Esophagus squamous epithelium (tissue), 5 donors: Measurements from ENCODE around the gene DNAH7. TPM values are rescaled to one million over a fixed set of nuclear protein-coding genes. Genes with fewer than 3 reads are reported as not detected.

Experiments
- DNase-seq: peaks from one replicate; lab custom pipeline; 2025; lab: John Stamatoyannopoulos, UW
- H3K27ac ChIP-seq, 4 donors: fragments of 200-600 bp; sonication (generic); one replicate each; pipeline ENCODE4 v1.5.1; 2016 to 2019; ENCODE audit warnings: mild to moderate bottlenecking in 1 of 4
- H3K27me3 ChIP-seq, 4 donors: fragments of 200-600 bp; sonication (generic); 1 replicate in 3 of 4; 2 replicates in 1 of 4; pipeline versions ENCODE4 v1.5.1 to v1.6.0; 2017 to 2021; ENCODE audit warnings: antibody characterized with exemption in 1 of 4
- H3K36me3 ChIP-seq, 3 donors: fragments of 200-600 bp; sonication (generic); one replicate each; pipeline ENCODE4 v1.5.1; 2016 to 2019
- H3K4me1 ChIP-seq, 3 donors: fragments of 200-600 bp; sonication (generic); one replicate each; pipeline ENCODE4 v1.5.1; 2017 to 2019
- H3K4me3 ChIP-seq, 4 donors: fragments of 200-600 bp; sonication (generic); 1 replicate in 3 of 4; 2 replicates in 1 of 4; pipeline ENCODE4 v1.5.1; 2016 to 2019; ENCODE audit warnings: mild to moderate bottlenecking in 2 of 4, moderate library complexity in 1 of 4
- H3K9me3 ChIP-seq, 3 donors: fragments of 200-600 bp; sonication (generic); one replicate each; pipeline ENCODE4 v1.5.1; 2016 to 2019
- POLR2A ChIP-seq, 4 donors: fragments of 450-650 bp; IDR thresholded peaks; one replicate each; pipeline ENCODE4 v1.6.1; 2017; ENCODE audit warnings: antibody characterized with exemption in 4 of 4, mild to moderate bottlenecking in 4 of 4, moderate library complexity in 3 of 4
- WGBS, 2 donors: methylation state at CpG; one replicate each; pipeline ENCODE4 v1.1.5; 2018; 5-methylcytosine and 5-hydroxymethylcytosine counted together
- intact Hi-C: fragments of 100-400 bp; cut with DNase I; formaldehyde crosslinking; loops from one replicate; pipeline ENCODE4 v1.15.0; 2022
- total RNA-seq, 4 donors: library from RNA; depleted of rRNA; stranded (reverse); fragments of >200 nt; gene quantifications; one replicate each; pipeline ENCODE4 v1.1.0, GENCODE V29; 2016
- TF ChIP-seq, protein P1 (sequence below), 6 experiments: fragments of 450-650 bp in 4 of 6; fragments of 200-600 bp in 2 of 6; sonication (generic) in 2 of 6; IDR thresholded peaks; one replicate each; pipeline ENCODE4 v1.5.1; 2016 to 2019; ENCODE audit warnings: antibody characterized with exemption in 6 of 6, mild to moderate bottlenecking in 4 of 6, moderate library complexity in 4 of 6
- donor health status: DM: yes; HTN: yes; CAD: no.

DNAH7 gene
- total RNA-seq, 4 donors from 2014 or later: 0.15 to 0.76 (median 0.28) TPM

DNA sequence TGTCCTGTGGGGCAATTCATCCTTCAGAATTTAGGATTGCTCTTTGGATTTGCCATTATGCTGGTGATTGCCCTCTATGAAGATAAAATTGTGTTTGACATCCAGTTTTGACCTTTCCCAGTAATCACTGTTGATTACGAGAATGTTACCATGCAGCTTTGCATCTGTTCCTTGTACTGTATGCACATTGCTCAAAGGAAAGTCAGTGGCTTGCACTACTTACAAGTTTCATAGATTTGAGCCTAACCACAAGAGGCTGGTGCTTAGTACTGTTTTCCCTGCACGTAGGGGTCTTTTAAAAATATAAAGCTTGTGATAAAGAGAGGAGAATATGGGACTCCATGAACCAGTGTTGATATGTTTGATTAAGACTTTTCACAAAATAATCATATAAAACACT is 333.7 kb downstream of the DNAH7 start:
- Histone ChIP-seq H3K27ac (no peak overlapping the region), H3K4me3 (no peak overlapping the region), H3K4me1 (peaks cover 0 to 9% (median 0%) of the 10 kb centered on the region in 3 donors), H3K27me3 (no peaks in the 10 kb centered on the region), H3K9me3 (no peaks in the 10 kb centered on the region), H3K36me3 (peaks cover 0 to 24% (median 0%) of the 10 kb centered on the region in 3 donors)
- no peak for TF ChIP-seq POLR2A (IDR thresholded peaks at IDR 0.05)
- TF ChIP-seq, protein P1, sequence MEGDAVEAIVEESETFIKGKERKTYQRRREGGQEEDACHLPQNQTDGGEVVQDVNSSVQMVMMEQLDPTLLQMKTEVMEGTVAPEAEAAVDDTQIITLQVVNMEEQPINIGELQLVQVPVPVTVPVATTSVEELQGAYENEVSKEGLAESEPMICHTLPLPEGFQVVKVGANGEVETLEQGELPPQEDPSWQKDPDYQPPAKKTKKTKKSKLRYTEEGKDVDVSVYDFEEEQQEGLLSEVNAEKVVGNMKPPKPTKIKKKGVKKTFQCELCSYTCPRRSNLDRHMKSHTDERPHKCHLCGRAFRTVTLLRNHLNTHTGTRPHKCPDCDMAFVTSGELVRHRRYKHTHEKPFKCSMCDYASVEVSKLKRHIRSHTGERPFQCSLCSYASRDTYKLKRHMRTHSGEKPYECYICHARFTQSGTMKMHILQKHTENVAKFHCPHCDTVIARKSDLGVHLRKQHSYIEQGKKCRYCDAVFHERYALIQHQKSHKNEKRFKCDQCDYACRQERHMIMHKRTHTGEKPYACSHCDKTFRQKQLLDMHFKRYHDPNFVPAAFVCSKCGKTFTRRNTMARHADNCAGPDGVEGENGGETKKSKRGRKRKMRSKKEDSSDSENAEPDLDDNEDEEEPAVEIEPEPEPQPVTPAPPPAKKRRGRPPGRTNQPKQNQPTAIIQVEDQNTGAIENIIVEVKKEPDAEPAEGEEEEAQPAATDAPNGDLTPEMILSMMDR (IDR thresholded peaks at IDR 0.05): no peak
- no peak for DNase-seq
- intact Hi-C loops: no loop called here
- 80 to 84% methylated on average over 2 of the region's 2 CpGs for WGBS, 2 donors

DNA sequence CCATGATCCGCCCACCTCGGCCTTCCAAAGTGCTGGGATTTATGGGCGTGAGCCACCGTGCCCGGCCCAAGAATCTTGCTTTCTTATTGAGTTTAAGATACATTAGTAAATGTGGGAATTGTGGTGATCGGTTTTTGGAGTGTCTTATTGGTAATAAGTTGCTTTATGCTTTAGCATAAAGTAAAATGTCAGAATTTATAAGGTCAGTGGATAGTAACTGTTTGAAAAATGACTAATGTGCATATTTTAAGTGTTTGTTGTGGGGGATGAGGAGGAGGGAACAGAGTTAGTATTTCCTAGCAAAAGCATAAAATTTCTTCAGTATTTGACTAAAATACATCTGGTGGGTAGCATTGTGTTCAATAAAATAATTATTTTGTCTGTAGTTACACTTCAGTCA is 334.2 kb downstream of the DNAH7 start:
- intact Hi-C loops: no loop called here
- 95 to 98% methylated on average over 5 to 6 of the region's 6 CpGs for WGBS, 2 donors
- H3K27ac ChIP-seq: no peak overlapping the region

DNA sequence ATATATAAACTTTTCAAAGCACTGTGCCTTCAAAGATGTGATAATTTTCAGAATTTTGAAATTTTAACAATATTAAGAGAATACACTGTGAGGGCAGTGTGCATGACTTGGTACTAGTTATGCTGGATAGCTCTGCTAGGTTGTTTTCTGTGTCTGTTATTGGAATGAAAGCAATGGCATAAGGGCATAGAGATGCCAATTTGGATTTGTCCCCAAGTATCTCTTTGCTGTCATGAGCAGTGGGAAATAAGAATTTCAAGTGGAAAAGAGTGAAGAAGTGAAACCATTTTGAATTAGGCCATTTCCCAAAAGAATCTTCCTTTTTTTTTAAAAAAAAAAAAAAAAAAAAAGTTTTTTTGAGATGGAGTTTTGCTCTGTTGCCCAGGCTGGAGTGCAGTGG is 334.8 kb downstream of the DNAH7 start:
- no peak overlapping the region for H3K4me3 ChIP-seq
- intact Hi-C loops: no loop called here
- no peaks in the 10 kb centered on the region for H3K9me3 ChIP-seq
- no peak overlapping the region for H3K27ac ChIP-seq
- TF ChIP-seq POLR2A (IDR thresholded peaks at IDR 0.05): no peak
- TF ChIP-seq, protein P1 (IDR thresholded peaks at IDR 0.05): no peak
- H3K4me1 ChIP-seq: peaks cover 0 to 9% (median 0%) of the 10 kb centered on the region in 3 donors
- H3K36me3 ChIP-seq: peaks cover 0 to 28% (median 0%) of the 10 kb centered on the region in 3 donors
- no peak for DNase-seq
- no peaks in the 10 kb centered on the region for H3K27me3 ChIP-seq

More for the DNA sequence above, 334.2 kb downstream of the DNAH7 start:
- Histone ChIP-seq H3K4me3 (no peak overlapping the region), H3K4me1 (peaks cover 0 to 9% (median 0%) of the 10 kb centered on the region in 3 donors), H3K36me3 (peaks cover 0 to 27% (median 0%) of the 10 kb centered on the region in 3 donors), H3K9me3 (no peaks in the 10 kb centered on the region), H3K27me3 (no peaks in the 10 kb centered on the region)
- no peak for TF ChIP-seq POLR2A (IDR thresholded peaks at IDR 0.05)
- TF ChIP-seq, protein P1 (IDR thresholded peaks at IDR 0.05): no peak
- DNase-seq: no peak

- DNase-seq: no peak
- TF ChIP-seq, protein P1 (IDR thresholded peaks at IDR 0.05): no peak
- TF ChIP-seq POLR2A (IDR thresholded peaks at IDR 0.05): no peak
- 71 to 88% methylated on average over 1 of the region's 1 CpG for WGBS, 2 donors
Measured at GRCh38 chr2:195732574-195732973, 336.1 kb downstream of the DNAH7 start.

GRCh38 chr2:195730912-195731311 is 337.7 kb downstream of the DNAH7 start:
- Histone ChIP-seq H3K27ac (no peak overlapping the region), H3K36me3 (peaks cover 0 to 28% (median 0%) of the 10 kb centered on the region in 3 donors), H3K27me3 (no peaks in the 10 kb centered on the region), H3K4me1 (peaks cover 0 to 9% (median 0%) of the 10 kb centered on the region in 3 donors), H3K9me3 (no peaks in the 10 kb centered on the region), H3K4me3 (no peak overlapping the region)
- intact Hi-C loops: no loop called here
- 92 to 100% methylated on average over 3 of the region's 3 CpGs for WGBS, 2 donors
- no peak for TF ChIP-seq POLR2A (IDR thresholded peaks at IDR 0.05)
- TF ChIP-seq, protein P1 (IDR thresholded peaks at IDR 0.05): no peak
- DNase-seq: no peak

More at GRCh38 chr2:195732574-195732973, 336.1 kb downstream of the DNAH7 start:
- Histone ChIP-seq H3K9me3 (no peaks in the 10 kb centered on the region), H3K4me3 (no peak overlapping the region), H3K27me3 (no peaks in the 10 kb centered on the region), H3K4me1 (peaks cover 0 to 9% (median 0%) of the 10 kb centered on the region in 3 donors), H3K27ac (no peak overlapping the region), H3K36me3 (peaks cover 0 to 28% (median 0%) of the 10 kb centered on the region in 3 donors)
- intact Hi-C loops: no loop called here
